DOHH2 (cell line): ENCODE data around the gene WASL.

Experiments
- EZH2phosphoT487 ChIP-seq: fragments of 200-600 bp; sonication (generic); IDR thresholded peaks from 2 replicates; pipeline ENCODE4 v1.6.1; 2017; ENCODE audit warnings: borderline replicate concordance, mild to moderate bottlenecking, antibody characterized with exemption, low read length, moderate library complexity, mixed read lengths
- TF ChIP-seq, protein P1 (sequence below): fragments of 200-600 bp; sonication (generic); IDR thresholded peaks from one replicate; pipeline ENCODE4 v1.5.1; 2014; ENCODE audit warnings: antibody characterized with exemption, mild to moderate bottlenecking, low read depth, low read length; ENCODE audit not compliant: poor library complexity, severe bottlenecking

DNA sequence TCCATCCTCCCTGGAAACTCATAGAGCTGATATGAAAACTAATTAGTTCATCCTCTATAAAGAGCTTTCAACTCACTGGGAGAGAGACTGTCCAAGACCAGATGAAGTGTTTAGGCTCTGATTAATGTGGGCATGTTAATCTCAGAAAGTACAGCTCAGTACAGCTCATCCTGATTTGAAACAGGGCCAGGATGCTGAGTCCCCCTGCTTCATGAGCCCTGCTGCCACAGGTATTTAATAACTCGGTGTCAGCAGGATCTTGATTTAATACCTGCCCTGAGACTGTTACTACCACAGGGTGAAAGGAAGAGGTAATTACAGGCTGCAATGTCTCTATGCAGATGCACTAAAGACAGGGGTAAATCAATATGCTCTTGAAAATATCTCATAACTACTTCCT is 82.3 kb downstream of the WASL start:
- TF ChIP-seq, protein P1, sequence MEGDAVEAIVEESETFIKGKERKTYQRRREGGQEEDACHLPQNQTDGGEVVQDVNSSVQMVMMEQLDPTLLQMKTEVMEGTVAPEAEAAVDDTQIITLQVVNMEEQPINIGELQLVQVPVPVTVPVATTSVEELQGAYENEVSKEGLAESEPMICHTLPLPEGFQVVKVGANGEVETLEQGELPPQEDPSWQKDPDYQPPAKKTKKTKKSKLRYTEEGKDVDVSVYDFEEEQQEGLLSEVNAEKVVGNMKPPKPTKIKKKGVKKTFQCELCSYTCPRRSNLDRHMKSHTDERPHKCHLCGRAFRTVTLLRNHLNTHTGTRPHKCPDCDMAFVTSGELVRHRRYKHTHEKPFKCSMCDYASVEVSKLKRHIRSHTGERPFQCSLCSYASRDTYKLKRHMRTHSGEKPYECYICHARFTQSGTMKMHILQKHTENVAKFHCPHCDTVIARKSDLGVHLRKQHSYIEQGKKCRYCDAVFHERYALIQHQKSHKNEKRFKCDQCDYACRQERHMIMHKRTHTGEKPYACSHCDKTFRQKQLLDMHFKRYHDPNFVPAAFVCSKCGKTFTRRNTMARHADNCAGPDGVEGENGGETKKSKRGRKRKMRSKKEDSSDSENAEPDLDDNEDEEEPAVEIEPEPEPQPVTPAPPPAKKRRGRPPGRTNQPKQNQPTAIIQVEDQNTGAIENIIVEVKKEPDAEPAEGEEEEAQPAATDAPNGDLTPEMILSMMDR: no peak
- TF ChIP-seq EZH2phosphoT487: no peak
